HUES64 (cell line): Measurements from ENCODE around the gene AGR2.

Experiments
- H3K27ac ChIP-seq: 2 replicates; pipeline ENCODE4 v1.7.0; 2013; ENCODE audit warnings: low read depth, low read length, inconsistent platforms
- H3K27me3 ChIP-seq: 2 replicates; pipeline ENCODE4 v1.6.1; 2013; ENCODE audit warnings: mild to moderate bottlenecking, low read length; ENCODE audit not compliant: insufficient read depth
- H3K36me3 ChIP-seq: 2 replicates; pipeline ENCODE4 v1.6.1; 2013; ENCODE audit warnings: mild to moderate bottlenecking, low read length; ENCODE audit not compliant: insufficient read depth
- H3K4me1 ChIP-seq: 2 replicates; pipeline ENCODE4 v1.6.1; 2013; ENCODE audit warnings: mild to moderate bottlenecking, low read length, moderate library complexity; ENCODE audit not compliant: insufficient read depth
- H3K4me3 ChIP-seq: 2 replicates; pipeline ENCODE4 v1.5.1; 2013; ENCODE audit warnings: mild to moderate bottlenecking, low read length, moderate library complexity
- H3K9ac ChIP-seq: 2 replicates; pipeline ENCODE4 v1.6.1; 2013; ENCODE audit warnings: mild to moderate bottlenecking, low read depth, low read length
- H3K9me3 ChIP-seq: 2 replicates; pipeline ENCODE4 v1.6.1; 2013; ENCODE audit warnings: low read depth, low read length; ENCODE audit not compliant: insufficient read depth
- WGBS: fragments of 150-250, 120-280 bp; methylation state at CpG from one replicate; pipeline ENCODE4 v1.1.7; 2013; ENCODE audit warnings: missing lambda C conversion rate; 5-methylcytosine and 5-hydroxymethylcytosine counted together

AGR2 gene

DNA sequence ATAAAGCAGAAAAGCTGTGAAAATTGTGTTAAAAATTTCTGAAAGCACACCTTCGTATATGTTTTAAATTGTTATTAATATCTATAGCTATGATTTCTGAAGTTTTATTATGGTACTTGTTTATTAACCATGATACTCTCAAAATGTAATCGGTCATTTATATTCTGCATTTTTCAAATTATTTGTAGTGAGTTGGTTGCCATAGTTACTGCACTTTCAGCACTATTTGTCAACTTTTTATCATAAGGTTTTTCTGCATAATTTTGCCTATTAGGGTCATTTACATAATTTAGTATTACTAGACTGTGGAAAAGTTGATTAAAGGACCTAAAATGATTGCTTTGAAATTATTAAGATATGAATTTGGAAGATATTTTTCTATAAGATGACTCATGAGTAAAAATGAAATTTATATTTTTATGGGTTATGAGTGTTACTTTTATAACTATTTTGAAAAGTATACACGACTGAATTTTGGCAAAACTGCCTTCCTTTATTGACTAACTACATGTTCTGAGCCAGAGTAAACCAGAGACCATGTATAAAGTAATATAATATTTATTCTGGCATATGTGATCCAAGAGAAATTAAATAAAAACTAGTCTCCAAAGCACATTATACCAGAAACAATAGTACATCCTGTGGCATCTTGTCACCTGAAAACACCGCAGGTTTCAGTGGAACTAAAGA lies 7.9 kb upstream of the AGR2 start:
- Histone ChIP-seq H3K9me3 (no peaks in the 10 kb centered on the region), H3K4me1 (no peaks in the 10 kb centered on the region), H3K4me3 (no peak overlapping the region), H3K27ac (no peak overlapping the region), H3K36me3 (no peaks in the 10 kb centered on the region), H3K27me3 (no peaks in the 10 kb centered on the region), H3K9ac (no peak overlapping the region)
- 92% methylated on average over 3 of the region's 4 CpGs for WGBS

DNA sequence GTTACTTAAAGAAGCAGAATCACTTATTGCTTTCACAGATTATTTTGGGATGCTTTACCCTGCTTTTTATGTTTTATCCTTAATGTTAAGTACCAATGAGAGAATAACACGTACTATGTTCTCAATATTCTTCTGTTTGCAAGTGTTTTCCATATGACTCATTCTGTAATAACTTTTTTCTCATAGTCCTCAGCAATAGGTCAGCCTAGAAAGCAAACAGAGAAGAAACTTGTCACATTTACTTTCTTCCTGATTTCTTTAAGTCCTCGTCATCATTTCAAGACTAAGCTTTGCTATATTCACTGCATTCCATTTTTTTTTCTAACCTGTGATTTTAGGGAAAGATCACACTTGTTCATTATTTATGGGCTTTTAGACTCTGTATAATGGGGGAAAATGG lies 6.8 kb upstream of the AGR2 start:
- no peaks in the 10 kb centered on the region for H3K4me1 ChIP-seq
- no peak overlapping the region for H3K27ac ChIP-seq
- no peak overlapping the region for H3K9ac ChIP-seq
- no peaks in the 10 kb centered on the region for H3K9me3 ChIP-seq
- no peak overlapping the region for H3K4me3 ChIP-seq
- H3K27me3 ChIP-seq = no peaks in the 10 kb centered on the region
- WGBS = 94% methylated on average over 2 of the region's 2 CpGs
- H3K36me3 ChIP-seq = no peaks in the 10 kb centered on the region

DNA sequence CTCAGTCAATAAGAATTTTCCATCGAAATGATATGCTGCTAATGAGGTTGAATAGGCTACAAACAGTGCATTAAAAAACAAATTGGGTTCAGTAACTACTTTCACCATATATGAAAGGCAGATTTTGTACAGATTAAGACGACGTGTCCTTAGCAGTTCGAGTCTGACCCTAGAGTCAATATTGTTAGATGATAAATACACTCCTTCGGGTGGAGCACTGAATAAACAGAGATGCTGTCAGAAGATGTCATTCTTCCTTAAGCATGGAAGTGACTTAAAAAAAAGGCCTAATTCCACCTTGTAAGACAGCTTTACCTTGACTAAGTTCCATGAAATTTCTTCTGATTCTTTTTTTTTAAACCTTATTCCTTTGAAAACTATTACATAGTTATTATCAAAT lies 5.8 kb upstream of the AGR2 start:
- H3K36me3 ChIP-seq = no peaks in the 10 kb centered on the region
- H3K27ac ChIP-seq = no peak overlapping the region
- H3K27me3 ChIP-seq = no peaks in the 10 kb centered on the region
- H3K9ac ChIP-seq = no peak overlapping the region
- H3K4me3 ChIP-seq = no peak overlapping the region
- 89% methylated on average over 5 of the region's 5 CpGs for WGBS
- H3K4me1 ChIP-seq = no peaks in the 10 kb centered on the region
- no peaks in the 10 kb centered on the region for H3K9me3 ChIP-seq

DNA sequence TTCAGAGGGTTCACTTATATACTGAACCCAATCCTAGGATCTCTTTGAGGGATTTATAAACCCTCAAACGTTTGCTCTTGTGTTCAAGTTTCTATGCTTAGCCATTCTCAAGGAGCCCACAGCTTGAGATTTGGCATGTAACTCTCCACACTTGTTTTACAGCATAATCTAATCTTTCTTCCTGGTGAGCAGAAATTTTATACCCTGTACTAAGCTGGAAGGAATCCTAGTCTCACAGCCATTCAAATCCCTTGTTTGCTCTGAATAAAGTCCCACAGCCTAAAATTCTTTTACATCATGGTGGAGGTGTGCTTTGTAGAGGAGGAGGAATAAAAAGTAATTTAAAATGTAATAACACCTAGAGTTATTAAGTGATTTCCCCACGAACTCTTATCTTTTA lies 5.3 kb upstream of the AGR2 start:
- WGBS = 88% methylated on average over 2 of the region's 2 CpGs
- H3K36me3 ChIP-seq = no peaks in the 10 kb centered on the region
- no peaks in the 10 kb centered on the region for H3K27me3 ChIP-seq
- no peak overlapping the region for H3K4me3 ChIP-seq
- no peak overlapping the region for H3K27ac ChIP-seq
- H3K9ac ChIP-seq = no peak overlapping the region
- H3K9me3 ChIP-seq = no peaks in the 10 kb centered on the region
- H3K4me1 ChIP-seq = no peaks in the 10 kb centered on the region

DNA sequence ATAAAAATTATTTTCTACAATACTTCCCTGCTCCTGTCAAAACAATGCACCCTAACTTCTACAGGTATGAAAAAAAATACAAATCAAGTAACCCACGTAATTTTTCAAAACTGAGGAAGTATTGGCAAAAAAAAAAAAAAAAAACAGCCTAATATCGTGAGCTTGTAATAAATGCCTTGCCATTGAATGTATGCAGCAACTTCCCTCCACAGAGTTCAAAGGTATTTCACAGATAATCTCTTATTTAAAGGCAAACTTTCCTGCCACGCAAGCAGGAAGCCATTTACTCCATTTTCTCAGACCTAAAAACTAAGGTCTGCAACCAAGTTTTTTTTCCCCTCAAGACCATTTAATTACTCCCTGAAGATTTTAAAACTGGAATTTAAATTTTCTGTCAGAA lies 642 bp upstream of the AGR2 start:
- H3K27me3 ChIP-seq = no peaks in the 10 kb centered on the region
- no peak overlapping the region for H3K4me3 ChIP-seq
- H3K4me1 ChIP-seq = no peaks in the 10 kb centered on the region
- H3K9me3 ChIP-seq = no peaks in the 10 kb centered on the region
- no peak overlapping the region for H3K9ac ChIP-seq
- WGBS = 84% methylated on average over 3 of the region's 3 CpGs
- H3K27ac ChIP-seq = no peak overlapping the region
- no peaks in the 10 kb centered on the region for H3K36me3 ChIP-seq

DNA sequence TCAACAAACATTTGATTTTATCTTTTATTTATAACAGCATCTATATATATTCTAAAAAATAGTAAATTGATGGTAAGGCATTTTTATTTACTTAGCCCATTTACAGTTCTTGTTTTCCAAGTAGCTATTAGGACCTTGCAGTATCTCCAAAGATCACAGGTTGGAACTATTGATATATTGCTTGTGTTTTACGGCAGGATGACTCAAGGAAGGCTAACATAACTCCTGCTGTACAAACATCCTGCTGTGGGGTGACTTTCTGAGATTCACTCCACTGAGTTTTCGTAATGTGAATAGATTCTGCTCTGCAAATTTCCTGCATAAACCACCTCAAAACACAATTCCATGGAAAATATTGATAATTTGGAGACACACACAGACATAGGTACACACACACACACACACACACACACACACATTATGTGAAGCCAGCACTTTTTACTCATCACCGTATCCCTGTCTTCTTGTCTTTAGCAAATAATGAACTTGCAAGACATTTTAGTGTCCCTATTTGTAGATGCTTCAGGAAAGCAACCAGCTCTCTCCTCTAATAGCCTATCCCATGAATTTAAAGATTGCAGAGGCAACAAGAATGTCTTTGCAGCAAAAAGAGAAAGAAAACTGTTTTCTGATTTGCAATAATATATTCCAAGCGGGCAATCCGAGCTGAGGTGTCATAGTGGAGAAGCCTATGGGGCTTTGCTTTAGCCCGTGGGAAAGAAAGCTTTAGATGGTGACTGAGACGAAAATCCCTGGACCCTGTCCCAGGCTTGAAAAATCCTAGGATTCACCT lies 722 bp downstream of the AGR2 start:
- WGBS = 94% methylated on average over 7 of the region's 7 CpGs
- Histone ChIP-seq H3K27ac (no peak overlapping the region), H3K4me3 (no peak overlapping the region), H3K36me3 (no peaks in the 10 kb centered on the region), H3K9me3 (no peaks in the 10 kb centered on the region), H3K27me3 (no peaks in the 10 kb centered on the region), H3K9ac (no peak overlapping the region), H3K4me1 (no peaks in the 10 kb centered on the region)

DNA sequence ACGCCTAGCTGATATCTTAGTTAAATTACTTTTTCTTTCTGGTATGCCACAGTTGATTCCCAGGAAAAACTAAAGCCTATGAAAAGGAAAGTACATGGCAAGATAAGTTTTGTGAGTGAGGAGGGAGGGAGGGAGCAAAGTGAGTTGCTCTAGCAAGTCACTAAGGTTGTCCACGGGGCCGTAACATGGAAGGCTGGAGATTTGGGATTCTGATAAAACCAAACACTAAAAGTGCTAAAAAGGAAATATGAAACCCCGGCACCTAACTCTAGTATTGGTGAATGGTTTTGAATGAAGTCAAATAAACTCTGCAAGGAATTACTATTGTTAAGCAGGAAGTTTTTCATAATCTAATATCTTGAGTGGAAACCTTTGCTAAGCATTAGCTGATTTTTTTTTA lies 1.7 kb downstream of the AGR2 start:
- H3K4me3 ChIP-seq = no peak overlapping the region
- WGBS = 95% methylated on average over 4 of the region's 4 CpGs
- no peak overlapping the region for H3K27ac ChIP-seq
- H3K9me3 ChIP-seq = no peaks in the 10 kb centered on the region
- no peaks in the 10 kb centered on the region for H3K36me3 ChIP-seq
- no peak overlapping the region for H3K9ac ChIP-seq
- H3K27me3 ChIP-seq = no peaks in the 10 kb centered on the region
- no peaks in the 10 kb centered on the region for H3K4me1 ChIP-seq

DNA sequence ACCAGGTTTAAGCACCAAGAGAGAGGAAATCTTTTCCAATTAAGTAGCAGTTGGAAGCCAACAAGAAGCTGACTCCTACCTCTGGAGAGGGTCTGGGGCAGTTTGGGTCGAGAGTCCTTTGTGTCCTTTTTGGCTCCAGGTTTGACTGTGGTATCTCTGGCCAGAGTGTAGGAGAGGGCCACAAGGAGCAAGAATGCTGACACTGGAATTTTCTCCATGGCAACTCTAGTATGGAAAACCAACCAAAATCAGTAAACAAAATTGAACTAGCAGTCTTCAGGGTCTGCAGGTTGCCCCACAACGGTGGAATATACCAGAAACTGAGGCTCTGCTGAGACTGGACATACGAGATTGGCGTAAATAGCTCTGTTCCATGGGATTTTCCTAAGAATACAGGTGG lies 3.2 kb downstream of the AGR2 start:
- no peak overlapping the region for H3K27ac ChIP-seq
- no peaks in the 10 kb centered on the region for H3K36me3 ChIP-seq
- H3K9ac ChIP-seq = no peak overlapping the region
- H3K9me3 ChIP-seq = no peaks in the 10 kb centered on the region
- H3K27me3 ChIP-seq = no peaks in the 10 kb centered on the region
- WGBS = 94% methylated on average over 4 of the region's 4 CpGs
- H3K4me1 ChIP-seq = no peaks in the 10 kb centered on the region
- no peak overlapping the region for H3K4me3 ChIP-seq

DNA sequence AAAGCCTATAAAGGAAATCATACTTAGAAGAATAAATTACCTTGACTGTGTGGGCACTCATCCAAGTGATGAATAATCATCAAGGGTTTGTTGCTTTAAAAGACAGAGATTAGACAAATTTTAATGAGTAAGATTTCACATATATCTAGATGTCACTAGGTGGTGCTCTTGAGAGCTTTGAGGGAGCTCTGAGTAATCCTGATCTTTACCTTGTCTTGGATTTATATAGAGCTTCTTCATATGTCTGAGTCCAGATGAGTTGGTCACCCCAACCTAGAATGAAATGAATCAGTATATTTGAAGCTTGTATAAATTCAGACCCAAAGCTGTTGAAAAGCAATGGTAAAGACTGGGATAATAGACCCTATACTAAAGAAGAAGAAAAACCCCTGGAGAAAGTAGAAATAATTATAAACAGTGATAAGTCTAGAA lies 3.7 kb downstream of the AGR2 start:
- Histone ChIP-seq H3K27ac (no peak overlapping the region), H3K9me3 (no peaks in the 10 kb centered on the region), H3K36me3 (no peaks in the 10 kb centered on the region), H3K4me1 (no peaks in the 10 kb centered on the region), H3K9ac (no peak overlapping the region), H3K27me3 (no peaks in the 10 kb centered on the region), H3K4me3 (no peak overlapping the region)

DNA sequence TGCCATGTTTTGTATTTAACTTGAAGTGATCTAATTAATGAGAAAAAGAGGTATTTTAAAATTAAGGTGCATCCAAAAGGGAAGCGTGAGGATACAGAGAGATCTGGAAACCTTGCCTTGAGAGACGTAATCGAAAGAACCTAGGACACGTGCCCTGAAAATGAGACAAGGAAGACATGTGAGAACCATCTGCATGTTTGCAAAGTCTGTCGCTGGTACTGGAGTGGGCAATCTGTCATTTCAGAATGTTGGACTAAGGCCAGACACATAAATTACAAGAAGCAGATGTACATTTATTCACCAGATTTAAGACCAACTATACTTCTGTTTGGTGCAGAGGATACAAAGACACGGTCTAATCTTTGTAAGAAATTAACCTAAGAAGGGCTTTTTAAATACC lies 9.2 kb downstream of the AGR2 start:
- Histone ChIP-seq H3K27ac (no peak overlapping the region), H3K9me3 (no peaks in the 10 kb centered on the region), H3K4me3 (no peak overlapping the region), H3K9ac (no peak overlapping the region), H3K4me1 (no peaks in the 10 kb centered on the region), H3K27me3 (no peaks in the 10 kb centered on the region), H3K36me3 (no peaks in the 10 kb centered on the region)
- 80% methylated on average over 6 of the region's 6 CpGs for WGBS

DNA sequence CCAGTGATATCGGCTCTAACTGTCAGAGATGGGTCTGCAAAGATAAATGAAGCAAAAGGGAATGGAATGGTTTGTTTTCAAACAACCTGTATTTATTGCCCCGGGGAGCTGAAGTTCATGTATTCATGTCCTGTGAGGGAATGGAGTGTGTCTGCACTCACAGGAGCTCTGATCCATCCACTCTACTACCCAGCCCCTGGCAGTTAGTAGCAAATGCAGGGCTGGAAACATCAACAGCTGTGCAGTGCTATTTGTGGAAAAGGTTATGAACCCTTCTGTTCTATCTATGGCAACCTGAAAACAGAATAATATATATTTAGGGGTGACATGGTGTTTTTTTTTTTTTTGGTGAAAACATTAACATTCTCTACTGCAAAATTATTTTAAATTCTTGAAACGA lies 9.8 kb downstream of the AGR2 start:
- no peak overlapping the region for H3K27ac ChIP-seq
- H3K9ac ChIP-seq = no peak overlapping the region
- no peaks in the 10 kb centered on the region for H3K9me3 ChIP-seq
- no peaks in the 10 kb centered on the region for H3K4me1 ChIP-seq
- H3K27me3 ChIP-seq = no peaks in the 10 kb centered on the region
- 97% methylated on average over 2 of the region's 3 CpGs for WGBS
- no peak overlapping the region for H3K4me3 ChIP-seq
- no peaks in the 10 kb centered on the region for H3K36me3 ChIP-seq
